Esophagus muscularis mucosa (tissue), 4 donors: ENCODE data around the gene SPOCD1. TPM values are rescaled to one million over a fixed set of nuclear protein-coding genes. Genes with fewer than 3 reads are reported as not detected.
A peak's percentile ranks its signal among the peaks of the same experiment; 100 is the strongest.

Source experiments
- DNase-seq: peaks from one replicate; pipeline ENCODE4 v3.0.0-alpha.2; 2017; ENCODE audit errors: extremely low spot score
- H3K27ac ChIP-seq, 4 donors: fragments of 200-600 bp; sonication (generic); replicated peaks in 1 of 4; 1 replicate in 3 of 4; 2 replicates in 1 of 4; pipeline ENCODE4 v1.5.1; 2016 to 2019; ENCODE audit warnings: mild to moderate bottlenecking in 1 of 4
- H3K27me3 ChIP-seq, 4 donors: fragments of 200-600 bp; sonication (generic); one replicate each; pipeline versions ENCODE4 v1.5.1 to v1.6.0; 2016 to 2019
- H3K36me3 ChIP-seq, 4 donors: fragments of 200-600 bp; sonication (generic); one replicate each; pipeline ENCODE4 v1.5.1; 2016 to 2019
- H3K4me1 ChIP-seq, 4 donors: fragments of 200-600 bp; sonication (generic); one replicate each; pipeline ENCODE4 v1.5.1; 2016 to 2019
- H3K4me3 ChIP-seq, 4 donors: fragments of 200-600 bp; sonication (generic); 1 replicate in 2 of 4; 2 replicates in 2 of 4; pipeline ENCODE4 v1.5.1; 2016 to 2019; ENCODE audit warnings: mild to moderate bottlenecking in 4 of 4, moderate library complexity in 1 of 4
- H3K9me3 ChIP-seq, 4 donors: fragments of 200-600 bp; sonication (generic); 1 replicate in 3 of 4; 2 replicates in 1 of 4; pipeline ENCODE4 v1.5.1; 2016 to 2019
- CTCF ChIP-seq, 3 experiments: fragments of 200-600 bp in 2 of 3; fragments of 450-650 bp in 1 of 3; sonication (generic) in 2 of 3; IDR thresholded peaks; one replicate each; pipeline ENCODE4 v1.5.1; 2017 to 2019; ENCODE audit warnings: antibody characterized with exemption in 3 of 3, mild to moderate bottlenecking in 2 of 3, moderate library complexity in 1 of 3
- EP300 ChIP-seq: sonication (generic); formaldehyde crosslinking; IDR thresholded peaks from one replicate; pipeline ENCODE4 v1.6.1; 2017; ENCODE audit warnings: antibody characterized with exemption
- POLR2A ChIP-seq: fragments of 450-650 bp; IDR thresholded peaks from one replicate; pipeline ENCODE4 v1.6.1; 2017; ENCODE audit warnings: antibody characterized with exemption, moderate library complexity, mild to moderate bottlenecking, low read depth
- POLR2AphosphoS5 ChIP-seq, 2 donors: sonication (generic); formaldehyde crosslinking; IDR thresholded peaks; one replicate each; pipeline ENCODE4 v1.6.1; 2017; ENCODE audit warnings: antibody characterized with exemption in 2 of 2
- WGBS: methylation state at CpG from one replicate; pipeline ENCODE4 v1.1.5; 2018; 5-methylcytosine and 5-hydroxymethylcytosine counted together
- intact Hi-C: fragments of 100-400 bp; cut with DNase I; formaldehyde crosslinking; loops from one replicate; pipeline ENCODE4 v1.15.1; 2023
- total RNA-seq, 4 donors: library from RNA; depleted of rRNA; stranded (reverse); fragments of >200 nt; gene quantifications; one replicate each; pipeline versions ENCODE4 v1.1.0 to v1.2.1, GENCODE V29; 2016

Gene SPOCD1
- total RNA-seq = under 1 TPM in 3 of 4 donors, not detected in 1; 0.17 to 0.19 (median 0.17) TPM

- H3K4me1 ChIP-seq = peaks cover 0 to 7% (median 0%) of the 10 kb centered on the region in 4 donors
- 59% methylated on average over 22 of the region's 23 CpGs for WGBS
- H3K27ac ChIP-seq = no peak within 1 kb of the TSS
- peak within 1 kb of the TSS in 2 of 4 donors; percentile 7 to 25 for H3K4me3 ChIP-seq
- TF ChIP-seq POLR2A (no peak), POLR2AphosphoS5 (IDR thresholded peaks at IDR 0.05) (peak in 1 of 2 donors; percentile 44), CTCF (IDR thresholded peaks at IDR 0.05) (peak; percentile 53 to 67 (median 55)), EP300 (no peak)
- no peaks in the 10 kb centered on the region for H3K27me3 ChIP-seq
- H3K36me3 ChIP-seq = no peaks in the 10 kb centered on the region
- intact Hi-C loops = loop anchor here (5.0 kb wide), 1 partner anchor 146 kb away; no protein-coding TSS in a partner anchor
- DNase-seq = no peak
- no peaks in the 10 kb centered on the region for H3K9me3 ChIP-seq
Measured at GRCh38 chr1:31815752-31816500, at the start of gene SPOCD1. Gene SPOCD1 (minus strand): TSS chr1:31816022. CDS start chr1:31815333, 689 bp downstream.

GRCh38 chr1:31862071-31862470 lies 46.2 kb upstream of the SPOCD1 start:
- H3K4me1 ChIP-seq = no peaks in the 10 kb centered on the region
- intact Hi-C loops = no loop called here
- no peak overlapping the region for H3K4me3 ChIP-seq
- H3K27me3 ChIP-seq = no peaks in the 10 kb centered on the region
- no peak overlapping the region for H3K27ac ChIP-seq
- H3K9me3 ChIP-seq = no peaks in the 10 kb centered on the region
- DNase-seq = no peak
- no peaks in the 10 kb centered on the region for H3K36me3 ChIP-seq
- 93% methylated on average over 4 of the region's 4 CpGs for WGBS
- TF ChIP-seq POLR2AphosphoS5 (IDR thresholded peaks at IDR 0.05) = no peak
- no peak for TF ChIP-seq POLR2A
- no peak for TF ChIP-seq EP300
- no peak for TF ChIP-seq CTCF (IDR thresholded peaks at IDR 0.05)

GRCh38 chr1:31861346-31861745 lies 45.5 kb upstream of the SPOCD1 start:
- H3K9me3 ChIP-seq = no peaks in the 10 kb centered on the region
- TF ChIP-seq POLR2AphosphoS5 (IDR thresholded peaks at IDR 0.05) = no peak
- TF ChIP-seq CTCF (IDR thresholded peaks at IDR 0.05) = no peak
- TF ChIP-seq POLR2A = no peak
- no peak for TF ChIP-seq EP300
- intact Hi-C loops = no loop called here
- H3K27ac ChIP-seq = no peak overlapping the region
- H3K4me3 ChIP-seq = no peak overlapping the region
- H3K4me1 ChIP-seq = no peaks in the 10 kb centered on the region
- H3K27me3 ChIP-seq = no peaks in the 10 kb centered on the region
- no peak for DNase-seq
- 74% methylated on average over 5 of the region's 5 CpGs for WGBS
- no peaks in the 10 kb centered on the region for H3K36me3 ChIP-seq

GRCh38 chr1:31860581-31860980 lies 44.8 kb upstream of the SPOCD1 start:
- Histone ChIP-seq H3K36me3 (no peaks in the 10 kb centered on the region), H3K27me3 (no peaks in the 10 kb centered on the region), H3K9me3 (no peaks in the 10 kb centered on the region), H3K4me1 (no peaks in the 10 kb centered on the region), H3K27ac (no peak overlapping the region), H3K4me3 (no peak overlapping the region)
- intact Hi-C loops = no loop called here
- 77% methylated on average over 7 of the region's 7 CpGs for WGBS
- no peak for TF ChIP-seq POLR2AphosphoS5 (IDR thresholded peaks at IDR 0.05)
- TF ChIP-seq CTCF (IDR thresholded peaks at IDR 0.05) = no peak
- no peak for TF ChIP-seq EP300
- no peak for TF ChIP-seq POLR2A
- DNase-seq = no peak

GRCh38 chr1:31859719-31860118 lies 43.9 kb upstream of the SPOCD1 start:
- Histone ChIP-seq H3K27me3 (no peaks in the 10 kb centered on the region), H3K27ac (no peak overlapping the region), H3K4me3 (no peak overlapping the region), H3K36me3 (no peaks in the 10 kb centered on the region), H3K4me1 (no peaks in the 10 kb centered on the region), H3K9me3 (no peaks in the 10 kb centered on the region)
- intact Hi-C loops = no loop called here
- no peak for DNase-seq
- TF ChIP-seq EP300 (no peak), CTCF (IDR thresholded peaks at IDR 0.05) (no peak), POLR2AphosphoS5 (IDR thresholded peaks at IDR 0.05) (no peak), POLR2A (no peak)
- WGBS = 83% methylated on average over 2 of the region's 2 CpGs
